ENCODE results near the gene BHLHE23.

DNA sequence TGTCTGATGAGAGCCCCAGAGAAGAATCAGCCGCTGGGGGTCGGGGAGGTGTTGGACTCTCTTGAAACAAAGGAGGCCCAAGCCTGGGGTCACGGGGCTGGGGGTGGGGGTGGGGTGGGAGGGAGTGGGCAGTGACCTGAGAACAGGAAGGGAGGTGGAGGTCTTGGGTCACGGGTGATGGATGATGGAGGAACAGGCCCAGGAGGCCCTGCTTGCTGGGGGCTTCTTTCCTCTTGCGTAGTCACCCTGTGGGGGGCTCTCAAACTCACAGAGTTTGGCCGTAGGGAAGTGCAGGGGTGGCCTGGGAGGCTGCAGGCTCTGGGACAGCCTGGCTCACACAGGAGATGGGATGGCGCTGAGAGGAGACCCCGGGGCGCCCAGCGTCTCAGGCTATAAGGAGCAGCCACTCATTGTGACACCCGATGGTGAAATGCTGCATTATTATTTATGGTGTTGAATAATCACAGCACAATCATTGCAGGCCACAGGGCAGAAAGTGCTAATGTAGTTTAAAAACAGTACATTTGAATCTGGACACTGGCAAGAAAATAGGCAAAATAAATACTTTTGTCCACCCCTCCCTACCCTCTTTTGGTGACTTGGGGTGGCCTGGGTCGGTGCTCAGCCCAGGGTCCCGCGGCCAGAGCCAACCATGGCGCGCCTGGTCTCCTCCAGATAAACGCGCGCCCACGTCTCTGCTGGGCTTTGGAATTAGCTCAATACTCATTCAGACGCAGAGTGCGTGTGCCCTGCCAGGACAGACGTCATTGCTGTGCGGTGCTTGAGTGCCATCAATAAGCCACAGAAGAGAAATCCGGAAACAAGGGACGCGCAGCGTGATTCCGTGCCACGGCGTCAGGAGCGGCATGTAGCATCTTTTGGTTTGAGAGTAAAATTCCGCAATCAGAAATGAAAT is 27.3 kb upstream of the BHLHE23 start:
- TF ChIP-seq POLR2A (IDR thresholded peaks at IDR 0.05) (no peak), POLR2AphosphoS5 (IDR thresholded peaks at IDR 0.05) (no peak)
- TF ChIP-seq, protein P1, sequence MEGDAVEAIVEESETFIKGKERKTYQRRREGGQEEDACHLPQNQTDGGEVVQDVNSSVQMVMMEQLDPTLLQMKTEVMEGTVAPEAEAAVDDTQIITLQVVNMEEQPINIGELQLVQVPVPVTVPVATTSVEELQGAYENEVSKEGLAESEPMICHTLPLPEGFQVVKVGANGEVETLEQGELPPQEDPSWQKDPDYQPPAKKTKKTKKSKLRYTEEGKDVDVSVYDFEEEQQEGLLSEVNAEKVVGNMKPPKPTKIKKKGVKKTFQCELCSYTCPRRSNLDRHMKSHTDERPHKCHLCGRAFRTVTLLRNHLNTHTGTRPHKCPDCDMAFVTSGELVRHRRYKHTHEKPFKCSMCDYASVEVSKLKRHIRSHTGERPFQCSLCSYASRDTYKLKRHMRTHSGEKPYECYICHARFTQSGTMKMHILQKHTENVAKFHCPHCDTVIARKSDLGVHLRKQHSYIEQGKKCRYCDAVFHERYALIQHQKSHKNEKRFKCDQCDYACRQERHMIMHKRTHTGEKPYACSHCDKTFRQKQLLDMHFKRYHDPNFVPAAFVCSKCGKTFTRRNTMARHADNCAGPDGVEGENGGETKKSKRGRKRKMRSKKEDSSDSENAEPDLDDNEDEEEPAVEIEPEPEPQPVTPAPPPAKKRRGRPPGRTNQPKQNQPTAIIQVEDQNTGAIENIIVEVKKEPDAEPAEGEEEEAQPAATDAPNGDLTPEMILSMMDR (IDR thresholded peaks at IDR 0.05) = no peak
